Keratinocyte (primary cell): ENCODE data around the gene TAF4. TPM values are rescaled to one million over a fixed set of nuclear protein-coding genes. Genes with fewer than 3 reads are reported as not detected.

Experiments used
- DNase-seq: peaks from one replicate; pipeline ENCODE4 v3.0.0-alpha.2; 2011; ENCODE audit warnings: low read depth, missing footprints, low spot score
- FAIRE-seq: peaks from 2 replicates; lab custom pipeline; 2011; peaks lifted over from hg19 to GRCh38; lab: Jason Lieb, UNC
- H2AFZ ChIP-seq: 2 replicates; pipeline ENCODE4 v1.6.0; 2012; ENCODE audit warnings: low read length, control low read depth, inconsistent platforms; ENCODE audit not compliant: control insufficient read depth
- H3K27ac ChIP-seq: 2 replicates; pipeline ENCODE4 v1.5.1; 2011; ENCODE audit warnings: low read length; ENCODE audit not compliant: control insufficient read depth, insufficient read depth
- H3K27me3 ChIP-seq: 3 replicates; pipeline ENCODE4 v1.6.0; 2011; ENCODE audit warnings: low read length; ENCODE audit not compliant: control insufficient read depth, insufficient read depth; ENCODE audit errors: extremely low read depth
- H3K36me3 ChIP-seq, 2 experiments: 2 replicates in 1 of 2; 3 replicates in 1 of 2; pipeline ENCODE4 v1.5.1; 2011; ENCODE audit warnings: low read length in 2 of 2, mild to moderate bottlenecking in 1 of 2; ENCODE audit not compliant: control insufficient read depth in 2 of 2, insufficient read depth in 2 of 2; ENCODE audit errors: extremely low read depth in 1 of 2
- H3K4me1 ChIP-seq: 3 replicates; pipeline ENCODE4 v1.5.1; 2011; ENCODE audit warnings: low read length; ENCODE audit not compliant: control insufficient read depth, insufficient read depth; ENCODE audit errors: extremely low read depth
- H3K4me2 ChIP-seq: 3 replicates; pipeline ENCODE4 v1.6.0; 2011; ENCODE audit warnings: low read depth, low read length; ENCODE audit not compliant: control insufficient read depth, insufficient read depth; ENCODE audit errors: extremely low read depth
- H3K4me3 ChIP-seq, 3 experiments: fragments of 200-600 bp in 1 of 3; sonication (generic) in 1 of 3; 2 replicates in 2 of 3; 3 replicates in 1 of 3; pipeline ENCODE4 v1.5.1; 2011 to 2016; ENCODE audit warnings: low read length in 3 of 3, mild to moderate bottlenecking in 3 of 3, control low read depth in 2 of 3, inconsistent platforms in 1 of 3, low read depth in 1 of 3, mixed read lengths in 1 of 3, mixed run types in 1 of 3, moderate library complexity in 1 of 3; ENCODE audit not compliant: control insufficient read depth in 2 of 3, insufficient read depth in 2 of 3; ENCODE audit errors: extremely low read depth in 1 of 3
- H3K79me2 ChIP-seq: 2 replicates; pipeline ENCODE4 v1.6.0; 2012; ENCODE audit warnings: low read length; ENCODE audit not compliant: control insufficient read depth, insufficient read depth
- H3K9ac ChIP-seq: 3 replicates; pipeline ENCODE4 v1.6.0; 2011; ENCODE audit warnings: low read length; ENCODE audit not compliant: control insufficient read depth, insufficient read depth; ENCODE audit errors: extremely low read depth
- H3K9me1 ChIP-seq: 3 replicates; pipeline ENCODE4 v1.6.0; 2011; ENCODE audit warnings: low read length; ENCODE audit not compliant: control insufficient read depth, insufficient read depth; ENCODE audit errors: extremely low read depth
- H3K9me3 ChIP-seq: 2 replicates; pipeline ENCODE4 v1.5.1; 2012; ENCODE audit warnings: low read depth, low read length; ENCODE audit not compliant: control insufficient read depth
- H4K20me1 ChIP-seq: 3 replicates; pipeline ENCODE4 v1.6.0; 2011; ENCODE audit warnings: low read length; ENCODE audit not compliant: control insufficient read depth, insufficient read depth; ENCODE audit errors: extremely low read depth
- CTCF ChIP-seq, 3 experiments: IDR thresholded peaks in 1 of 3; conservative IDR thresholded peaks in 1 of 3; optimal IDR thresholded peaks in 1 of 3; 2 replicates in 2 of 3; 3 replicates in 1 of 3; pipeline versions ENCODE3 to v1.5.1; 2011; ENCODE audit warnings: low read length in 3 of 3, mild to moderate bottlenecking in 3 of 3, moderate library complexity in 2 of 3, control low read depth in 1 of 3, inconsistent platforms in 1 of 3; ENCODE audit not compliant: insufficient read depth in 2 of 3; ENCODE audit errors: extremely low read depth in 1 of 3
- EZH2 ChIP-seq: IDR thresholded peaks from one replicate; pipeline ENCODE4 v1.6.1; 2012; ENCODE audit warnings: inconsistent platforms, mild to moderate bottlenecking, low read length, moderate library complexity
- dilution Hi-C: fragments of 300-500 bp; cut with MboI; formaldehyde crosslinking; loops from one replicate; pipeline ENCODE4 v1.7.0; 2020; ENCODE audit warnings: low sequenced_read_pairs; ENCODE audit not compliant: extremely low pct_ligation_motif_present
- polyA plus RNA-seq, 5 experiments: library from polyadenylated mRNA; depleted of rRNA in 3 of 5; stranded (reverse) in 3 of 5; stranded (forward) in 1 of 5; unstranded in 1 of 5; fragments of >200 nt; gene quantifications; 1 replicate in 1 of 5; 2 replicates in 3 of 5; 3 replicates in 1 of 5; pipeline versions ENCODE4 v1.2.1 to v1.2.3, GENCODE V29; 2011 to 2012; ENCODE audit warnings: missing spikeins in 2 of 5, low read depth in 1 of 5, low replicate concordance in 1 of 5

TAF4 gene
- polyA plus RNA-seq, 1 donor (not counting 4 experiments of a cell fraction or from before 2014, with no cell fraction given) = 3.3 TPM

- dilution Hi-C loops = no loop called here
Measured at GRCh38 chr20:62048346-62048761, 17.3 kb downstream of the TAF4 start.

GRCh38 chr20:62047666-62048345 is 17.9 kb downstream of the TAF4 start:
- peaks cover 3% of the 10 kb centered on the region for H3K9me1 ChIP-seq
- H3K9ac ChIP-seq = no peak overlapping the region
- TF ChIP-seq EZH2 (no peak), CTCF (optimal IDR thresholded peaks at IDR 0.05 in 1 of 3, IDR thresholded peaks at IDR 0.05 in 1 of 3, conservative IDR thresholded peaks at IDR 0.05 in 1 of 3; ENCODE audit: extremely low read depth in 1 of 3, insufficient read depth in 2 of 3, low read length in 3 of 3) (no peak)
- H3K4me1 ChIP-seq = peaks cover 6% of the 10 kb centered on the region
- no peak overlapping the region for H3K4me3 ChIP-seq
- dilution Hi-C loops = no loop called here
- peaks cover 63% of the 10 kb centered on the region for H3K79me2 ChIP-seq
- no peaks in the 10 kb centered on the region for H3K9me3 ChIP-seq
- no peak overlapping the region for H3K27ac ChIP-seq
- H4K20me1 ChIP-seq = peaks cover 16% of the 10 kb centered on the region
- FAIRE-seq (no peak), DNase-seq (no peak)
- no peak overlapping the region for H3K4me2 ChIP-seq
- no peaks in the 10 kb centered on the region for H3K36me3 ChIP-seq
- H2AFZ ChIP-seq = no peak overlapping the region
- H3K27me3 ChIP-seq = no peaks in the 10 kb centered on the region

More at GRCh38 chr20:62048346-62048761, 17.3 kb downstream of the TAF4 start:
- Histone ChIP-seq H3K27ac (no peak overlapping the region), H3K9me3 (no peaks in the 10 kb centered on the region), H3K36me3 (no peaks in the 10 kb centered on the region), H3K79me2 (peaks cover 66% of the 10 kb centered on the region), H3K9ac (no peak overlapping the region), H3K9me1 (peaks cover 3% of the 10 kb centered on the region), H3K27me3 (no peaks in the 10 kb centered on the region), H3K4me3 (no peak overlapping the region), H3K4me2 (no peak overlapping the region), H3K4me1 (peaks cover 6% of the 10 kb centered on the region), H4K20me1 (peaks cover 16% of the 10 kb centered on the region), H2AFZ (no peak overlapping the region)
- no peak for FAIRE-seq
- no peak for DNase-seq
- TF ChIP-seq EZH2 (no peak), CTCF (optimal IDR thresholded peaks at IDR 0.05 in 1 of 3, IDR thresholded peaks at IDR 0.05 in 1 of 3, conservative IDR thresholded peaks at IDR 0.05 in 1 of 3; ENCODE audit: extremely low read depth in 1 of 3, insufficient read depth in 2 of 3, low read length in 3 of 3) (no peak)
